ENCODE results near the gene CSNK1G1.

GRCh38 chr15:64216196-64216595 lies 139.8 kb downstream of the CSNK1G1 start:
- TF ChIP-seq SMC3 (conservative IDR thresholded peaks at IDR 0.05; ENCODE audit: poor library complexity) (no peak), MXI1 (conservative IDR thresholded peaks at IDR 0.05; ENCODE audit: poor library complexity, severe bottlenecking) (no peak), CTCF (IDR thresholded peaks at IDR 0.05; ENCODE audit: poor library complexity, severe bottlenecking) (no peak), POLR2AphosphoS5 (IDR thresholded peaks at IDR 0.05) (no peak), EZH2 (IDR thresholded peaks at IDR 0.05; ENCODE audit: borderline replicate concordance, insufficient read depth, low read length, poor library complexity, severe bottlenecking) (no peak), RAD21 (conservative IDR thresholded peaks at IDR 0.05) (no peak)
